Activated gamma-delta T cell treated with anti-CD3 and anti-CD28 coated beads, Interleukin-2, amount 50 U/mL, for 16 hours (primary cell): ENCODE measurements around the gene C3orf18.

ENCODE experiments used
- DNase-seq: peaks from one replicate; pipeline ENCODE4 v3.0.0-alpha.2; 2020; ENCODE audit warnings: low read depth

The C3orf18 gene

DNA sequence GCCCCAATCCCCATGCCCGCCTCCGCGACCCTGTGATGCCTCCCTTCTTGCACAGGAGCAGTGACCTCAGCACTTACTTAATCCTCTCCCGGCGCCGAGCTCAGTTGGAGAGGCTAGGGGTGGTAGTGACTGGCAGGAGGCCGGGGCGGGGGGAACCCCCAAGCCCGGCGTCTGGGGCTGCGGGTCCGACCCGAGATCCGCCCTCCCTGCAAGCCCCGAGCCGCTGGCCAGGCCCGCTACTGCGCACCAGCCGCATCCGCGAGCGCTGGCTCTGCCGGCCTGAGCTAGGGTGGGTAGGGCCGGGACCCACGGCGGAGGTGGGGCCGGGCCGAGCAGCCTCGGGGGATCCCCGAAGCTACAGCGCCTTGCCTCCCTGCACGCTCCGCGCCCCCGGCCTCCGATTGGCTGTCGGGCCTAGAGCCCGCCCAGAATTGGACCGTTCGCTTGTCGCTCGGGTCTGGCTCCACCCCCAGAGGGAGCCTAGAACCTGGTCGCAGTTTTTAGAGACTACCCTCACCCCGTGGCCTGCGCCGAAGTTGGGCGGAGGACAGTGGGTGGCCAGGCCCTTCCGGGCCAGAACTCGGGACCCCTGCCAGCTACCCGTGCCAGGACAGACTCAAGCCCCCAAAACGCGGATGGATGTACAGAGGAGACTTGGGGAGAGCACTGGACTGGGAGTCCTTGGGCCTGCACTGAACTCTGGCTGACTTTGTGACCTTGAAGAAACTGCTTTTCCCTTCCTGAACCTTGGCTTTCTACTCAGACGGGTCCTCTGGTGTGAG lies at the start of gene C3orf18:
TSS of gene C3orf18 (minus strand) at position 362 of the 782 bp plus-strand sequence. CDS start 2,048 bp downstream, outside the sequence.
- DNase-seq, result peak; percentile 94

DNA sequence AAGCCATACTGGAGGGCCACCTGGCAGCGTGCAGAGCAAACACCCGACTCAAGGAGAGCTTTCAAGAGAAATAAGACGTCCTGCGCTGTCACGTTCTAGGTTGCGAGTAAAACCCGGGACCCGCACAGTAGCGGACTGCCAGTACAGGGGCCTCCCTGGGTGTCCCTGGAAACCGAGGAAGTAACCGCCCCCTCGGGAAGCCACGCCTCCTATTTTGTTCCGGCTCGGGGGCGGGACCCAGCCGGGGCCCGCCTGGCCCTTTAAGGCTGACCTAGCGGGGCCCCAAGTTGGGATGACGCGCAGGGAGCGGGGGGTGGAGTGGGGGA lies 49.2 kb upstream of the C3orf18 start:
- DNase-seq, result peak; percentile 91

DNA sequence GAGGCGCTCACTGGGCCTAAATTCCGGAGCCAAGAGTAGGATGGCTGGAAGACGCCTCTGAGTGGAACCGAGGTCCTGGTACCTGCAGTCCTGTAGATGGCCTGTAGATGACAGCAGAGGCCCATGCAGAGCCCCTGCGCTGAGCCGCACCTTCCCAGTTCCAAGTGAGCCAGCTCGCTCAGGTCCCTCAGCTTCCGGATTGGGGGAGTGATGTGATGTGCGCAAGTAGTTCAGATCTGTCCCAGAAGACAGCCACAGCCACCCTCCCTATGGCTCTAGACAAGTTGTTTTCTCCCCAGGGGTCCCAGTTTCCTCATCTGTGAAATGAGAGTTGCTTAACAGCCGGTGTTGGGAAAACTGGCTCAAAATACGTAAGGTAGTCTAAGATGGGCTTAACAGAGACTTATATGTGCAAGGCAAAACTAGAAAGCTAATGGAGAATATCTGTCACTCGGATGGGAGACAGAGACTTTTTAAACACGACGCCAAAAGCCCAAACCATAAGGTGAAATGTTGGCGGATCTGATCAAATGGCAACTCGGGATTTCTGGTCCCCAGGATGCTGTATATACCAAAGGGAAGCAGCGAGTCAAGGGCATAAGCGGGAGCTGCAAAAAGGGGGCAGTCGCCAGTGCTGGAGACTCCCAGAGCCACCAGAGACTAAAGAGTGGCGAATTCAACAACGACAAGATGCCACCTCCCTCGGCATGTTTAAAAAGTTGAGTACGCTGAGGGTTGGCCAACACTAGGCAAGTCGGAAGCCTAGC lies 48.6 kb upstream of the C3orf18 start:
- DNase-seq, result peak; percentile 71

DNA sequence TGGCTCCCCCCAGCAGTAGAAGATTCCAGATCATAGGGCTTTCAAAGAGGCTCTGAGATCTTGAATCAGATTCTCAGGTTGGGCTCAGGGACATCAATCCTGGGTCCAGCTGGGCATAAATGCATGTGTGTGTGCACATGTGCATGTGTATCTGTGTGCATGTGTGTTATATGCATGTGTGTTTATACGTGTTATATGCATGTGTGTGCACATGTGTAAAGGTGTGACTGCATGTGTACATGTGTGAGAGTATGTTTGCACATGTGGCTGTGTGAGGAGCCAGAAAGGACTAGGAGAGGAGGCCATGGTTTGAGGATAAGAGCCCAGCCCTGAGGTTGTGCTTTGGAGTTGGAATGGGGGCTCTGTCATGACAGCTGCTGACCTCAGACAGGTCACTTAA lies 47.6 kb upstream of the C3orf18 start:
- no peak for DNase-seq

DNA sequence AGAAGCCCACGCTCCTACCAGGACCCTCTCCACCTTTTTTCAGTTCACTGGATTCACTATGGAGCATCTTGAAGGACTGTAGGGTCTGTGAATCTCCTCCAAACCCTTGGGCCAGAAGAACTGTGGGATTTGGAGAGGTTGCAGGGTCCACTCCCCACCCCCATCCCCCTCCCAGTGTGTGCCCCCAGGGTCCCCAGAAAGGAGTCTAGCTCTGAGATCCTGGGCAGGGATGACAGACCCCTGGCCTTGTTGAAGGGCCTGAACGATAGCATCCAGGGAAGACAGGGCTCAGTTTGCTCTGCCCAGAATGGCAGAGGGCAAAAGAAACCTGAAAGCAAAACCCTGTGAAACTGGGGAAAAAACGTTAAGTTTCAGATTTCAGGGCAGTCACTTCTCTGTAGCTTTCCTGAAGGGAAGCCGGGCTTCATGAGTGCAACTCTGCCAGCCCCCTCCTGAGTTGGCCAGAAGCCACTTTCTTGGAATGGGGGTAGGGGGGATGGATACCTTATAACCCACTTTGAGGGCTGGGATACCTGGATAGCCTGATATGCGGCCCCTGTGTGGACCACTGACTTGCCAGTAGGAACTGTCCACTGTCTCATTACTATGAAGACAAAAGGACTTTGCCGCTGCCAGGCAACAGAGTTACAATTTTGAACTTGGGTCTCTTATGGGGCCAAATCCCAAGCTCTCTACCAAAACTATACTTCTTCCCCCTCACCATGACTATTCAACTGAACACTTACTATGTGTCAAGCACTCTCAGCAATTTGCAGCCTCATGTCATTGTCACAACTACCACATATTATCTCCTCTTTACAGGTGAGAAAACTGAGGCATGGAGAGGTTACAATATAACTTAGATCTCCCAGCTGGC lies 45.7 kb upstream of the C3orf18 start:
- DNase-seq, result no peak

DNA sequence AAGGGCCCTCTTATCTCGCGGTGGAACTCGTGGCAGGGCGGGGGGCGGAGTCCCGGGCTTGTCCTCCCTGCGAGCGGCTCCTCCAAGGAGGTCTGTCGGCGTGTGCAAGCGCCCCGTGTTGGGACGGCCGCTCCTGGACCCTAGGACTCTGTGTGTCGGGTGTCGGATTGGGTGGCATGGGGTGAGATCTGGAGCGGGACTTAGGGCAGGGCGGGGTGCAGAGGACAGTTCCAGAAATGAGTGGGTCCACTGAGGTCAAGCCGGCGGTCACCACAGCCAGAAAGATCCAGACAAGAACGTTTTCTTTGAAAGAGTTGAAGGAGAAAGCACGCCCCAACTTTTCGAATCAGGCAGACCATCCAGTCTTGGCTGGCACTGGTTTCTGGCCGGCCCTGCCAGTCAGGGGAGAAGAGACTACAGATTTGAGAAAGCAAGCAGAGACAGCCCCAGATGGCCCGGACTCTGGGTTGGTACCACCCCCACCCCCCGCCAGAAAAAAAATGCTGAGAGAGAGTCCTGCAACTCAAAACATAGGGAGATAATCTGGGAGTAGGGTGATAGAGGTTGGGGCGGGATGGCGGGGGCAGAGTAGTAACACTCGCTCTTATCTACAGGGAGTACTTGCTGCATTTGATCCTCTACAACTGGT lies 44.8 kb upstream of the C3orf18 start:
- DNase-seq, result no peak

DNA sequence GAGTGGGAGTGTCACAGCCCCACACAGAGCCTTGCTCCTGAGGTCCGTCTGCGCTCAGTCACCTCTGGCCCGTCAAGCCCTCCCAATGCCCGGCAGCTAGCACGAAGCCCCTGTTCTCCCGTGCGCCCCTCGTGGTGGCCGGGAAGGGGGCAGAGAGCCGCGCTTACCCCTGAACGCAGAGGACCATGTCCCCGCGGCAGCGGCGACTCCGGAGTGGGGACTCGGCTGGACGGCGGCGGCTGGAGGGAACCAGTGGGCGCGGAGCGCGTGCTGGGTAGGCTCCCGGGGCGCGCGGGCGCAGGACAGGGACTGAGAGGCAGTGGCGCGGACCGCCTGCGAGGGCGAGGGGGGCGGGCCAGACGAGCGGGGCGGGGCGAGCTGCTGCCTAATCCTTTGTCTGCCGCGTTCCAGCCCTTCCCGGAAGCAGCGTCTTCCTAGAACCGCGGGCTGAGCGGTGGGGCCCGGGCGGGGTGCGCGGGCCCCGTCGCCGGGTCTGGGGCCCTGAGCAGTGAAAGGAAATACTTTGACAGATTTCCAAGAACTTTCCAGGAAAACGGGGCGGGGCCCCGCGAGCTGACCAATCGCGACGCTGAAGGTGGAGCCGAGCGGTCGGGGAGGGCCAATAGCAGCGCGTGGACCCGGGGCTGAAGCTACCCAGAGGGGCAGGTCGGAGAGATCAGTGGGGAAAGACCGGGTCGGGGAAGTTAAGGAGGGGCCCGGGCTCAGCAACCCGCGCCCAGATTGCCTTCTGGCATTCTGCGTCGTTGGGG lies 44.1 kb upstream of the C3orf18 start, which contains the start of gene CISH:
TSS of gene CISH (minus strand) at position 311 of the 770 bp plus-strand sequence. CDS start at position 187, 124 bp downstream.
- peak; percentile 94 for DNase-seq

DNA sequence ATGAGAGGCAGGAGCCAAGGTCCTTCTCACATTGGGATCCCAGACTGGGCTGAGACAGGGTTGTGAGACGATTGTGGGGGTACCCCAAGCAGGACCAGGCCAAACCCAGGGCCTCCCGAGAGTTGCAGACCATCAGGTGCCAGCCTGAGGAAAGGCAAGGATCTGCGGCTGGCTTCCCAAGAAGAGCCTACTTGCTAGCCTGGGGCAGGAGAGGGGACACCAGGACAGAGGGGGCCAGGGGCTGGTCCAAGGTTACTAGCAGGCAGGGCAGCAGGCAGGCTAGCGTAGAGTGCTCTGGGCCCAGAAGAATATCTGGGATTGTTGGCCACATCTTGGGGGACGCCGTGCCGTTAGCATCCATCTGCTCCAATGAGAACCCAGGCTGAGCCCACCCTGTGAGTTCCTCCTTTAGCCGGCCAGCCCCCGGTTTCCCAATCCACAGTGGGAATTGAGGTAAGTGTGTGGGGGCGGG lies 43.5 kb upstream of the C3orf18 start:
- no peak for DNase-seq

DNA sequence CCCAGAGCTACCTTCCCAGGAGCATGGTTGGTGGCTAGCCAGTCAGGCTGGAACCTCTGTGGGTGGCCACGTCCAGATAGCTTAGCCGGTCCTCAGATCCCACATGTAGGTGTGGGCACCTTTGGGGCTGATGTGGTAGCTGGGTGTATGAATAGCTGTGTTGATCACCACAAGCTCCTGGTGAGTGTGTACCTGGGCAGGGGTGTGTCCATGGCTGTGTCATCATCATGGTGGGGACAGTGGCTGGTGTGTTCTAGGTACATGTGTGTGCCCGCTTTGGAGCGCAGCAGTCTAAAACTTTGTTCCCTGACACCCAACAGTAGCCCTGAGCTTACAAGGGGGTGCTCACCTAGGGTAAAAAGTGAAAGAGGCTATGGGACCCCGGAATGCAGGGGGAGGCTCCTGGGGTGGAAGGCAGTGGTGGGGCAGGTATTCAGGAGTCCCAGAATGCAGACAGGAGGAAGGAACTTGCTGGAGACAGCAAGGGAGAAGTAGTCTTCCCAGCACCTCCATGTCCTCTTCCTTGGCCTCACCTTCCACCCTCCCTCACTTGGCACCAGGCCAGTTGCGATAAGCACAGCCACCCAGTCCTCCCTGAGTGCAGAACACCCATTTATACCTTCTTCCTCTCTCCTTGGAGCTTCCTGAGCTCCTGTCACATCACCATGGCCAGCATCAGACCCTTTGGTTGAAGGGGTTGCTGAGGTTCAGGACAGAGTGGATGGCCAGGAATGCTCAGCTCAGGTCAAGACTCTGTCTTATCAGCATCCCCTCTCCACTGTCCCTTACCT lies 42.8 kb upstream of the C3orf18 start:
- peak; percentile 43 for DNase-seq

DNA sequence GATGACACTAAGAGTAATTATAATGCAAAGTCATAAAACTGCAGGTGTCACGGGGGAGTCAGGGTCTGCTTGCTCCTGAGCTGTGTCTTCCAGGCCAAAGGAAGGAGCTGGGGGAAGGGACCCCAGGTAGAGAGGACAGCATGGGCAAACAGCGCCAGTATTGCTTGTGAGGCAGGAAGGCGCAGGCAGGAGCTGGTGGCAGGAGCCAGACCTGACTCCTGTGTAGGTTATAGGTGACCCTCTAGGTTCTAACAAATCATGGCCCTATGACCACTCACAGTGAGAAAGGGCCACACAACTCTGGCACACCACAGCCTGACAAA lies 42.2 kb upstream of the C3orf18 start:
- no peak for DNase-seq

DNA sequence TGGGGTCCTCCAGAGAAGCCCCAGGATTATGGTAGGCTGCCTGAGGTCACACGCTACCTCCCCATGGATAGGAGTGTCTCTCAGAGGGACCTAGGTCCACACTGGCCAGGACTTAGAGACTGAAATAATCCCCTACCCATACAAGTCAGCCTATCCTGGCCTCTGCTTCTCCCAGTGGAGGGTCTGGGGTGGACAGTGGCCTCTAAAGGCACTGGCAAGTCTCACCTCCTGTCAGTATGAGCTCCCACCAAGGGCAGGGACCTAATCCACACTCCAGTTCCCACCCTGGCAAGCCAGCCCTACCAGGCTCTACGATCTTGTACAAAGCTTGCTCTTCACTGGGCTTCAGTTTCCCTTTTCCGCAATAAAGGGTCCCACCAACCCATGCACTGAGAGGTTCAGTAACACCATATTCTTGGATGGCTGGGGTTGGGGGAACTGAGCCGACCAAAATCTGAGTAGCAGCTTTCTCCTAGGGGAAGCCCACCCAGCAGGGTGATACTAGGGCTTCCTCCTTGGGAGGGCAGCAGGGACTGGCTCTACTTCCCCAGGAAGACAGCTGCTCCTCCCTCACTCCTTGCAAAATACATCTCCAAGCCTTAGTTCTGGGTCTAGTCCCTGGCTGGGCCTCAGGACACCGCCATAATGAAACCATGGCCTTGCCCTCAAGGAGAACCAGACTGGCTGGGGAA lies 41.7 kb upstream of the C3orf18 start:
- DNase-seq, result no peak

DNA sequence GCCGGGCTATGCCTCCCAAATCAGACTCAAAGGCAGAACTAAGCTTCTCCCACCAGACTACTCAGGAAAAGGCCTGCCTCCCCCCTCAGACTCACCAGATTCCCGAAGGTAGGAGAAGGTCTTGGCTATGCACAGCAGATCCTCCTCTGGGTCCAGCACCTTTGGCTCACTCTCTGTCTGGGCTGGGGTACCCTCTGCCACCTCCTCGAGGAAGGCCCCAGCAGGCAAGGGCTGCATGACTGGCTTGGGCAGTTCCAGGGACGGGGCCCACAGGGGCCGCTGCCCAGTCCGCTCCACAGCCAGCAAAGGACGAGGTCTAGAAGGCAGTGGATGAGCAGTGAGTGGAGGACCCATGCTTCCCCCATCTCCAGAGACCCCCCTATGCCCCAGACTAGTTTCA lies 40.7 kb upstream of the C3orf18 start:
- no peak for DNase-seq

DNA sequence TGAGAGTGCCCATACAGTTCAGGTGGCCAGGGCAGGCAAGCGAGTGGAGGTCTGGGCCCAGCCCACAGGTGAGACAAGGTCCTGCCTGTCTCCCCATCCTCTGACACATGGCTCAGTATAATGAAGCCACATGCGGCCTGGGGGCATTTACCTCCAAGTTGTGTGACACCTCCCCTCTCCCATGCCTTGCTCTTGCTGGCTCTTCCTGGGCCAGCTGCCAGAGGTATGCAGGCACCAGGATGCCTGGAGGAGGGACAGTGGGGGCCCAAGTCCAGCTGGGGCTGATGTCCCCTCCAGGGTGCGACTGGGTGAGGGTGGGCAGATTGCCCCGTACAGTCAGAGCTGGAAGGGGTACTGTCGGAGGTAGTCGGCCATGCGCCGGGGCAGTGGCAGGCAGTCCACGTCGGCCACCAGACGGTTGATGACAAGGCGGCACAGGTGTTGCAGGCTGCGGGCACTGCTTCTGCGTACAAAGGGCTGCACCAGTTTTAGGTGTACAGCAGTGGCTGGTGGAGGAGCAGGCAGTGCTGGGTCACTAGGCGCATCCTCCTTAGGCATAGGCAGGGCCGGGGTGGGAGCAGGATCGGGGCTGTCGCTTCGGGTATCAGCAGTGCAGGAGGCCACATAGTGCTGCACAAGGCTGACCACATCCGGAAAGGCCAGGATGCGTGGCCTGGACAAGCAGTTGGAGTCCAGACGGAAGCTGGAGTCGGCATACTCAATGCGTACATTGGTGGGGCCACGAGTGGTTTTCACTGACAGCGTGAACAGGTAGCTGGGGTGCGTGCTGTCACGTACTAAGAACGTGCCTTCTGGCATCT lies 39.9 kb upstream of the C3orf18 start:
- no peak for DNase-seq

DNA sequence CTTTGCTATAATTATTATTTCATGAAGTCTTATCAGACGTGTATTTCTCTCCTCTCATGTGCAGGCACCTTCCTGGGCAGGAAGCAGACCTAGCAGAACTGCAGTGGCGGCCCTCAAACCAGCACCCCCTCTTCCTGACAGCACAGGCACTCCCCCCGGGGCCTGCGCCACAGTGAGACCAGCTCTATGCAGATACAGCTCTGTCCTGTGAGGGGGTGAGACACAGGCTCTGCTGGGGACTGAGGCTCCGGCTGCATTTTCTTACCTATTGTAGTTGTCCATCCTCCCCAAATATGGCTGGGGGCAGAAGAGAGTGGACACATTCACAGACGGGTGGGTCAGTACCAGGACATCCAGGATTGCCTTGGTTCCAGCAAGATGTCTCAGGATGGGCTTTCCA lies 39.0 kb upstream of the C3orf18 start:
- no peak for DNase-seq

DNA sequence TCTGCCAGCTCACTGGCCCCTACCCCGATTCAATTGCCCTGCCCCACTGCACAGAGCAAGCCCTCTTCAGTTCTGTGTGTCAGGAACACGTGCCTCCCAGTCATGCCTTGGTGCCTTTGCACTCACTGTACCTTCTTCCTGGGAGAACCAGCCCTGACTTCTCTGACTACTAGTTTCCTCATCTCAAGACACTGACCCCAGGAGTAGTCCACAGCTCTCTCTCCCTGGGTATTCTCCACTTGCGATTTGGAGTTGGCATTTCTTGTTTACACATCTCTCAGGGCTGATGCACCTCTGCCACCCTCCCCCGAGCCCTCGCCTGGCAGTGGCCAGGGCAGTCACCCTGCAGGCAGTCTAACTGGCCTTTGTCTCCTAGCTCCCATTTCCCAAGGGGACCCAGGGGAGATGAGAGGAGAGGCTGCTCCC lies 38.4 kb upstream of the C3orf18 start:
- DNase-seq, result no peak

DNA sequence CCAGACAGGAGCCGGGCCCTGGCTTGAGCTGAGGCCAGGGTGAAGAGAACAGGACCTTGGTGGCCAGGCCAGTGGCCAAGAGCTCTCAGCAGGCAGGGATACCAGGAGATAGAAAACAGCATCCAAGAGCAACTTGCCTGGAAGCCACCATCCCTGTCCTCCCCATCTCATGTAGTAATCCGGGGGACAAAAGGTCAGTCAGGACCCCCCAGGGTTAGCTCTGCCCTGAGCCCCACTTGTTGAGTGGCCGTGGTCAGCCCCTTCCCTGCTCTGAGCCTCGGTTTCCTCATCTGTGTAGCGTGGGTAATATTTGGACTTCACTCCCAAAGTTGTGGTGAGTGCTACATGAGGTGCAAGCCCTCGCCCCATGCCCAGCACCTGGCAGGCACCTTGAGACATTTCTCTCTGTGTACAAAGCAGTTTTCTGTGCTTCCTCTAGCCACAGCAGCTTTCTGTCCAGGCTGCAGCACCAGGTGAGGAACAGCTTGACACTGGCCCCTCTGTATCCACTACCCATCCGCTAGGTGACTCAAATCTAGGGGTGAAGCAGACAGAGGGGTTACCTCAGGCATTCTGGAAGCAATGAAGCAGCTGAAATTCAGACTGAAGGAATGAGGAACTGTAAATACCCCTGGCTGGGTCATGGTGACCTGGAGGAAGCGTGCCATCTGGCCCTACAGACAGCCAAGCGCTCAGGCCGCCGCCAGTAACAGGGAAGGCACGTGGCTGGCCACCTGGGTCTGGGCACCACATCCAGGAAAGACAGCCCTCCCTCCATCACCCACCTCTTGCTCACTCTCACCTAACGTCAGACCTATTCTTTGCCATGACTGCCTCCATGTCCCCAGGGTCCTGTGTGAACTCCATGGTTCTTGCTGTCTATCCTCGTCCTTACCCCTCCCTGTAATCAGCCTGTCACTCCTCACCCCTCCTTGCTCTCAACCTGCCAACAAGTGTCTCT lies 37.4 kb upstream of the C3orf18 start:
- no peak for DNase-seq

DNA sequence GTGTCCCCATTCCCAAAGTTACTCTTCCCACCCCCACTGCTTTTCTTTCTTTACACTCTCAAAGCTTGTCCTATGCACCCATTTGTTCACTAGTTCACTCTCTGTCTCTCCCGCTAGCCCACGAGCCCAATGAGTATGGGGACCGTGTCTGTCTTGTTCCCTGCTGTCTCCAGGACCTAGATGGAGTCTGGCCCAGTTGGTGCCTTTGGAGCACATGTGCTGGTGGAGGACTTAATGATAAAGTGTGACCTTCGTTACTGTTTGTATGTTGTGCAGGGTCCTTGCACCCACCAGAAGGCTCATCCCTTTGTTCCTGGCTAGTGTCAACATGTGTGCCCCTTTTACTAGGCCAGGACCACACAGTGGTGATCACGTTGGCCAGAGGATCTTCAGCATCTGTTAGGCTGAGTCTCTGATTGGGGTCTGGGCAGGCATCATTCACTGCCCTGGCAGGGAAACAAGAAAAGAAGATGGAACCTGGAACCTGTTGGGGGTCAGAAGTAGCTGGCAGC lies 36.6 kb upstream of the C3orf18 start:
- no peak for DNase-seq
